HEK293 (cell line): ENCODE data around the gene SEMA4F.

Source experiments
- CTCF ChIA-PET: fragments of 350-600 bp; formaldehyde crosslinking; extraction: SDS; loops from one replicate; lab custom pipeline; 2021; ENCODE audit warnings: antibody characterized with exemption; lab: Yijun Ruan, JAX
- POLR2A ChIA-PET: fragments of 300-600 bp; formaldehyde crosslinking; extraction: SDS; loops from one replicate; lab custom pipeline; 2020; ENCODE audit warnings: antibody characterized with exemption, inconsistent platforms; lab: Yijun Ruan, JAX
- H3K27ac ChIP-seq: fragments of 200-500 bp; sonication (Bioruptor generic); 2 replicates; pipeline ENCODE4 v1.5.1; 2014; ENCODE audit warnings: low read depth, low read length, control low read depth, inconsistent platforms; ENCODE audit errors: extremely low read depth
- H3K36me3 ChIP-seq, 2 experiments: fragments of 200-500 bp in 1 of 2; sonication (Bioruptor generic) in 1 of 2; 1 replicate in 1 of 2; 2 replicates in 1 of 2; pipeline ENCODE4 v1.5.1; 2014 to 2017; ENCODE audit warnings: inconsistent platforms in 2 of 2, low read length in 2 of 2; ENCODE audit not compliant: control insufficient read depth in 2 of 2, insufficient read depth in 1 of 2
- H3K4me1 ChIP-seq: fragments of 200-500 bp; sonication (Bioruptor generic); 2 replicates; pipeline ENCODE4 v1.5.1; 2014; ENCODE audit warnings: mild to moderate bottlenecking, low read length, inconsistent platforms; ENCODE audit not compliant: control insufficient read depth, insufficient read depth
- H3K4me3 ChIP-seq: 2 replicates; pipeline ENCODE4 v1.5.1; 2011; ENCODE audit warnings: low read depth, mild to moderate bottlenecking, control low read depth, low read length, moderate library complexity
- H3K9me3 ChIP-seq: fragments of 200-500 bp; sonication (Bioruptor generic); 2 replicates; pipeline ENCODE4 v1.5.1; 2014; ENCODE audit warnings: low read depth, low read length, inconsistent platforms; ENCODE audit not compliant: control insufficient read depth, insufficient read depth
- GLIS2 ChIP-seq: fragments of 450-650 bp; formaldehyde crosslinking; IDR thresholded peaks from 2 replicates; pipeline ENCODE4 v1.5.1; 2016; ENCODE audit warnings: missing biosample characterization, missing genetic modification characterization
- HOXD13 ChIP-seq: sonication (generic); formaldehyde crosslinking; IDR thresholded peaks from 2 replicates; pipeline ENCODE4 v1.8.0; 2022; ENCODE audit warnings: missing genetic modification reagents, borderline replicate concordance
- KLF9 ChIP-seq: fragments of 450-650 bp; formaldehyde crosslinking; IDR thresholded peaks from 2 replicates; pipeline ENCODE4 v1.5.1; 2016; ENCODE audit warnings: missing biosample characterization, missing genetic modification characterization, low read depth
- RBAK ChIP-seq: fragments of 450-650 bp; formaldehyde crosslinking; IDR thresholded peaks from 2 replicates; pipeline ENCODE4 v1.5.1; 2016; ENCODE audit warnings: missing biosample characterization, missing genetic modification characterization
- TCF7L2 ChIP-seq: IDR thresholded peaks from 2 replicates; pipeline ENCODE4 v1.6.1; 2011; ENCODE audit warnings: low read depth, mild to moderate bottlenecking, inconsistent platforms, low read length, moderate library complexity, borderline replicate concordance
- WT1 ChIP-seq: fragments of 450-650 bp; formaldehyde crosslinking; IDR thresholded peaks from 2 replicates; pipeline ENCODE4 v1.5.1; 2016; ENCODE audit warnings: missing biosample characterization, missing genetic modification characterization
- YY1 ChIP-seq: fragments of 450-650 bp; formaldehyde crosslinking; IDR thresholded peaks from 2 replicates; pipeline ENCODE4 v1.5.1; 2018; ENCODE audit warnings: missing biosample characterization, missing genetic modification characterization
- ZBTB21 ChIP-seq: fragments of 450-650 bp; formaldehyde crosslinking; IDR thresholded peaks from 2 replicates; pipeline ENCODE4 v1.5.1; 2017; ENCODE audit warnings: missing biosample characterization, missing genetic modification characterization
- ZFHX2 ChIP-seq: fragments of 450-650 bp; formaldehyde crosslinking; conservative IDR thresholded peaks from 2 replicates; pipeline ENCODE4 v1.5.1; 2016; ENCODE audit warnings: missing biosample characterization, missing genetic modification characterization
- ZNF114 ChIP-seq: fragments of 450-650 bp; formaldehyde crosslinking; IDR thresholded peaks from 2 replicates; pipeline ENCODE4 v1.5.0; 2017; ENCODE audit warnings: missing biosample characterization, missing genetic modification characterization
- ZNF133 ChIP-seq: fragments of 450-650 bp; formaldehyde crosslinking; IDR thresholded peaks from 2 replicates; pipeline ENCODE4 v1.5.1; 2016; ENCODE audit warnings: missing biosample characterization, missing genetic modification characterization
- ZNF202 ChIP-seq: fragments of 450-650 bp; formaldehyde crosslinking; IDR thresholded peaks from 2 replicates; pipeline ENCODE4 v1.5.1; 2016; ENCODE audit warnings: missing biosample characterization, missing genetic modification characterization, borderline replicate concordance
- ZNF548 ChIP-seq: fragments of 450-650 bp; formaldehyde crosslinking; IDR thresholded peaks from 2 replicates; pipeline ENCODE4 v1.5.1; 2016; ENCODE audit warnings: missing biosample characterization, missing genetic modification characterization
- ZNF596 ChIP-seq: fragments of 450-650 bp; IDR thresholded peaks from 2 replicates; pipeline ENCODE4 v1.5.0; 2018; ENCODE audit warnings: missing biosample characterization, mild to moderate bottlenecking, missing genetic modification characterization, moderate library complexity
- ZNF626 ChIP-seq: fragments of 450-650 bp; sonication (Bioruptor Pico); formaldehyde crosslinking; IDR thresholded peaks from 2 replicates; pipeline ENCODE4 v1.5.1; 2018; ENCODE audit warnings: missing biosample characterization, missing genetic modification characterization, inconsistent platforms
- ZNF629 ChIP-seq: fragments of 450-650 bp; formaldehyde crosslinking; IDR thresholded peaks from 2 replicates; pipeline ENCODE4 v1.5.1; 2017; ENCODE audit warnings: missing biosample characterization, missing genetic modification characterization
- ZNF658 ChIP-seq: fragments of 450-650 bp; formaldehyde crosslinking; IDR thresholded peaks from 2 replicates; pipeline ENCODE4; 2016; ENCODE audit warnings: missing biosample characterization, missing genetic modification characterization
- ZSCAN23 ChIP-seq: fragments of 450-650 bp; formaldehyde crosslinking; IDR thresholded peaks from 2 replicates; pipeline ENCODE4 v1.5.1; 2016; ENCODE audit warnings: missing biosample characterization, missing genetic modification characterization
- TF ChIP-seq, protein P1 (sequence below): sonication (generic); formaldehyde crosslinking; IDR thresholded peaks from 2 replicates; pipeline ENCODE4 v1.8.1; 2022; ENCODE audit warnings: mild to moderate bottlenecking, moderate library complexity, missing genetic modification reagents
- TF ChIP-seq, protein P2 (sequence below): fragments of 450-650 bp; formaldehyde crosslinking; IDR thresholded peaks from 2 replicates; pipeline ENCODE4 v1.5.1; 2017; ENCODE audit warnings: missing biosample characterization, missing genetic modification characterization
- TF ChIP-seq, protein P3 (sequence below): fragments of 450-650 bp; formaldehyde crosslinking; IDR thresholded peaks from 2 replicates; pipeline ENCODE4 v1.5.1; 2016; ENCODE audit warnings: missing biosample characterization, missing genetic modification characterization
- TF ChIP-seq, protein P4 (sequence below): fragments of 450-650 bp; formaldehyde crosslinking; IDR thresholded peaks from 2 replicates; pipeline ENCODE4 v1.5.1; 2016; ENCODE audit warnings: missing biosample characterization, missing genetic modification characterization
- TF ChIP-seq, protein P5 (sequence below): fragments of 450-650 bp; formaldehyde crosslinking; IDR thresholded peaks from 2 replicates; pipeline ENCODE4 v1.5.1; 2017; ENCODE audit warnings: missing biosample characterization, mild to moderate bottlenecking, missing genetic modification characterization, moderate library complexity

SEMA4F gene

DNA sequence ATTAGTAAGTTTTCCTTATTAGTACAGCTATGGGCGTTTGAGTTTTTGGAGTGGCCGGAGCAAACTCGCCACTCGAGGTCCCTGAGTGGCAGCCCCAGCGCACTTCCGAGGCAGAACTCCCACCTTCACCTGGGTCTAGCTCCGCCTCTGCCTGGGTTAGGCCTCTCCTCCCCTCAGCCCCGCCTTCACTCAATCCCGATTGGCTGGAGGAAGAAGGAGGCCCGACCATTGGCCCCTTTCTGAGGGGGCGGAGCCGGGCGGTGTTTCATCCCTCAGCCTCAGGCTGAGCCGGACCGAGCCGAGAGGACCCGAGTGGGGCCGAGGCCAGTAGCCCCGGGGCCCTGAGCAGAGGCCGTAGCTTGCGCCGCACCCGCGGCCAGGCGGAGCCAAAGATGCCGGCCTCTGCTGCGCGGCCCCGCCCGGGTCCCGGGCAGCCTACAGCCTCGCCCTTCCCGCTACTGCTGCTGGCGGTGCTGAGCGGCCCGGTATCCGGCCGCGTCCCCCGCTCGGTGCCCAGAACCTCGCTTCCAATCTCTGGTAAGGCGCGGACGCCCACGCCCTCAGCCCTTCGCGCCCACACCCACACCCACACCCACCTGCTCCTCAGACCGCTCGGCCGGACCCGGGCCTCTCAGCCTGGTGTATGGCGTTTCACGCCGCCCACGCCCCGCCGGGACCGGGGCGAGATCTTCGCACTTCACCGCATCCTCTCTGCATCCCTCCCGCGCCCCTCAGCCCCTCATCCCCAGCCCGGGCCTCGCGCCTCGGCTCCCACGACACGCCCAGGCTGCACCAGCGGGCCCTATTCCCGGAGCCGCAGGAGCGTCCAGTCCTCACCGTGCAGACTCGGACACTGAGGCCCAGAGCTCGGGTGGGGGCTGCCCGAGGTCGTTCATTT is at the start of gene SEMA4F (continued):
- TF ChIP-seq, protein P1, sequence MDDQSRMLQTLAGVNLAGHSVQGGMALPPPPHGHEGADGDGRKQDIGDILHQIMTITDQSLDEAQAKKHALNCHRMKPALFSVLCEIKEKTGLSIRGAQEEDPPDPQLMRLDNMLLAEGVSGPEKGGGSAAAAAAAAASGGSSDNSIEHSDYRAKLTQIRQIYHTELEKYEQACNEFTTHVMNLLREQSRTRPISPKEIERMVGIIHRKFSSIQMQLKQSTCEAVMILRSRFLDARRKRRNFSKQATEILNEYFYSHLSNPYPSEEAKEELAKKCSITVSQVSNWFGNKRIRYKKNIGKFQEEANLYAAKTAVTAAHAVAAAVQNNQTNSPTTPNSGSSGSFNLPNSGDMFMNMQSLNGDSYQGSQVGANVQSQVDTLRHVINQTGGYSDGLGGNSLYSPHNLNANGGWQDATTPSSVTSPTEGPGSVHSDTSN (CRISPR knock-in tag), result no peak
- TF ChIP-seq, protein P2, sequence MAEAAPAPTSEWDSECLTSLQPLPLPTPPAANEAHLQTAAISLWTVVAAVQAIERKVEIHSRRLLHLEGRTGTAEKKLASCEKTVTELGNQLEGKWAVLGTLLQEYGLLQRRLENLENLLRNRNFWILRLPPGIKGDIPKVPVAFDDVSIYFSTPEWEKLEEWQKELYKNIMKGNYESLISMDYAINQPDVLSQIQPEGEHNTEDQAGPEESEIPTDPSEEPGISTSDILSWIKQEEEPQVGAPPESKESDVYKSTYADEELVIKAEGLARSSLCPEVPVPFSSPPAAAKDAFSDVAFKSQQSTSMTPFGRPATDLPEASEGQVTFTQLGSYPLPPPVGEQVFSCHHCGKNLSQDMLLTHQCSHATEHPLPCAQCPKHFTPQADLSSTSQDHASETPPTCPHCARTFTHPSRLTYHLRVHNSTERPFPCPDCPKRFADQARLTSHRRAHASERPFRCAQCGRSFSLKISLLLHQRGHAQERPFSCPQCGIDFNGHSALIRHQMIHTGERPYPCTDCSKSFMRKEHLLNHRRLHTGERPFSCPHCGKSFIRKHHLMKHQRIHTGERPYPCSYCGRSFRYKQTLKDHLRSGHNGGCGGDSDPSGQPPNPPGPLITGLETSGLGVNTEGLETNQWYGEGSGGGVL (tag by site-specific recombination), result no peak
- TF ChIP-seq, protein P3, sequence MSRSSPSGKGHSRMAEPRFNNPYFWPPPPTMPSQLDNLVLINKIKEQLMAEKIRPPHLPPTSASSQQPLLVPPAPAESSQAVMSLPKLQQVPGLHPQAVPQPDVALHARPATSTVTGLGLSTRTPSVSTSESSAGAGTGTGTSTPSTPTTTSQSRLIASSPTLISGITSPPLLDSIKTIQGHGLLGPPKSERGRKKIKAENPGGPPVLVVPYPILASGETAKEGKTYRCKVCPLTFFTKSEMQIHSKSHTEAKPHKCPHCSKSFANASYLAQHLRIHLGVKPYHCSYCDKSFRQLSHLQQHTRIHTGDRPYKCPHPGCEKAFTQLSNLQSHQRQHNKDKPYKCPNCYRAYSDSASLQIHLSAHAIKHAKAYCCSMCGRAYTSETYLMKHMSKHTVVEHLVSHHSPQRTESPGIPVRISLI (tag by site-specific recombination), result no peak
- TF ChIP-seq ZNF548 (tag by site-specific recombination) (no peak), YY1 (tag by site-specific recombination) (no peak), KLF9 (tag by site-specific recombination) (peak; percentile 96)
- TF ChIP-seq, all 188 proteins: peak for 26

DNA sequence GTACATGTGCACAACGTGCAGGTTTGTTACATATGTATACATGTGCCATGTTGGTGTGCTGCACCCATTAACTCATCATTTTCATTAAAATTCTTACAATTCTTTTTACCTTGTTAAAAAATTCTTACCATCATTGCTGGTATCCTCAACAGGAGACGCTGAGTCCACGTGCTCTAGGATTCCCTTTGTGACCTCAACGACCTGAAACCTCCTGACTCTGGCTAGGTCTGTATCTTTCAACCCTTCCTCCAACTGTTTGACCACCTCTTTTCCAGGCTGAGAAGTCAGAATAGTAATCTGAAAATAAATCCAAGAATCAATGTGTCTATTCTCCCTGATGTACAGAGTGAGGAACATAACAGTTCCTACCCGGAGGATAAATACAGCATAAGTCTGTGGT is 47.1 kb upstream of the SEMA4F start:
- H3K4me1 ChIP-seq, result 0 out of 2 replicates have a peak, but pooled peaks cover 3% of the 10 kb centered on the region
- ChIA-PET POLR2A (no interaction called here), CTCF (no interaction called here)
- H3K4me3 ChIP-seq, result no peak overlapping the region
- TF ChIP-seq GLIS2 (no peak), HOXD13 (CRISPR knock-in tag) (no peak)
- TF ChIP-seq, protein P4, sequence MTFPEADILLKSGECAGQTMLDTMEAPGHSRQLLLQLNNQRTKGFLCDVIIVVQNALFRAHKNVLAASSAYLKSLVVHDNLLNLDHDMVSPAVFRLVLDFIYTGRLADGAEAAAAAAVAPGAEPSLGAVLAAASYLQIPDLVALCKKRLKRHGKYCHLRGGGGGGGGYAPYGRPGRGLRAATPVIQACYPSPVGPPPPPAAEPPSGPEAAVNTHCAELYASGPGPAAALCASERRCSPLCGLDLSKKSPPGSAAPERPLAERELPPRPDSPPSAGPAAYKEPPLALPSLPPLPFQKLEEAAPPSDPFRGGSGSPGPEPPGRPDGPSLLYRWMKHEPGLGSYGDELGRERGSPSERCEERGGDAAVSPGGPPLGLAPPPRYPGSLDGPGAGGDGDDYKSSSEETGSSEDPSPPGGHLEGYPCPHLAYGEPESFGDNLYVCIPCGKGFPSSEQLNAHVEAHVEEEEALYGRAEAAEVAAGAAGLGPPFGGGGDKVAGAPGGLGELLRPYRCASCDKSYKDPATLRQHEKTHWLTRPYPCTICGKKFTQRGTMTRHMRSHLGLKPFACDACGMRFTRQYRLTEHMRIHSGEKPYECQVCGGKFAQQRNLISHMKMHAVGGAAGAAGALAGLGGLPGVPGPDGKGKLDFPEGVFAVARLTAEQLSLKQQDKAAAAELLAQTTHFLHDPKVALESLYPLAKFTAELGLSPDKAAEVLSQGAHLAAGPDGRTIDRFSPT, result no peak
- H3K27ac ChIP-seq, result no peak overlapping the region
- no peaks in the 10 kb centered on the region for H3K36me3 ChIP-seq
- H3K9me3 ChIP-seq, result no peaks in the 10 kb centered on the region

DNA sequence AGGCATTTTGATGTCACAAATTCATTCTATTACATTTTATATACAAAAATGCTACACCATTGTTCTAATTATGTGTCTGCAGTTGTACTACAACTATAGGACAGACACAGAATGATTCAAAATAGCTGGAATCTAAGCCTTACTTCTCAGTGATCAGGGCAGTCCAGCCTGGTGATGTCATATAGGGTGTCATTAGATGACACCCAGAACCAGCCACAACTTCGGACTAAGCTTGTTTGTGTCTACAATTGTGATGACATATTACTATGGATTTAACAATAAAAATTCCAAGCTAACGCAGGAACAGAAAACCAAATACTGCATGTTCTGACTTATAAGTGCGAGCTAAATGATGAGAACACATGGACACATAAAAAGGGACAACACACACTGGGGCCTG is 36.9 kb upstream of the SEMA4F start:
- CTCF ChIA-PET, result interaction anchor here (1.2 kb wide), 2 partner anchors 29 to 31 kb away, joined by 4 read pairs; no protein-coding TSS in a partner anchor
- Histone ChIP-seq H3K4me1 (no peaks in the 10 kb centered on the region), H3K4me3 (no peak overlapping the region), H3K9me3 (no peaks in the 10 kb centered on the region), H3K27ac (no peak overlapping the region), H3K36me3 (no peaks in the 10 kb centered on the region)
- POLR2A ChIA-PET, result no interaction called here
- TF ChIP-seq ZNF114 (tag by site-specific recombination), result no peak
- TF ChIP-seq ZNF629 (tag by site-specific recombination), result peak; percentile 49; the same call in 1 of the 2 replicates
- TF ChIP-seq RBAK, result no peak
- TF ChIP-seq ZBTB21, result 0 out of 2 replicates have a peak, but pooled peaks have one; percentile 34
- no peak for TF ChIP-seq TCF7L2
- 0 out of 2 replicates have a peak, but pooled peaks have one; percentile 12 for TF ChIP-seq ZFHX2 (tag by site-specific recombination)
- TF ChIP-seq WT1 (tag by site-specific recombination), result no peak
- TF ChIP-seq ZNF596, result no peak
- no peak for TF ChIP-seq ZNF626 (tag by site-specific recombination)
- TF ChIP-seq ZNF658 (tag by site-specific recombination), result no peak
- TF ChIP-seq ZSCAN23 (tag by site-specific recombination), result no peak
- no peak for TF ChIP-seq ZNF133
- TF ChIP-seq, protein P5, sequence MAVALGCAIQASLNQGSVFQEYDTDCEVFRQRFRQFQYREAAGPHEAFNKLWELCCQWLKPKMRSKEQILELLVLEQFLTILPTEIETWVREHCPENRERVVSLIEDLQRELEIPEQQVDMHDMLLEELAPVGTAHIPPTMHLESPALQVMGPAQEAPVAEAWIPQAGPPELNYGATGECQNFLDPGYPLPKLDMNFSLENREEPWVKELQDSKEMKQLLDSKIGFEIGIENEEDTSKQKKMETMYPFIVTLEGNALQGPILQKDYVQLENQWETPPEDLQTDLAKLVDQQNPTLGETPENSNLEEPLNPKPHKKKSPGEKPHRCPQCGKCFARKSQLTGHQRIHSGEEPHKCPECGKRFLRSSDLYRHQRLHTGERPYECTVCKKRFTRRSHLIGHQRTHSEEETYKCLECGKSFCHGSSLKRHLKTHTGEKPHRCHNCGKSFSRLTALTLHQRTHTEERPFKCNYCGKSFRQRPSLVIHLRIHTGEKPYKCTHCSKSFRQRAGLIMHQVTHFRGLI (tag by site-specific recombination), result no peak
- TF ChIP-seq ZNF202 (tag by site-specific recombination), result no peak
